Natural killer cell (primary cell): ENCODE results near the gene LRRC37A3. TPM values are rescaled to one million over a fixed set of nuclear protein-coding genes. Genes with fewer than 3 reads are reported as not detected.
A peak's percentile ranks its signal among the peaks of the same experiment; 100 is the strongest.
"Not testable (repeated sequence)": the region's sequence is repeated elsewhere in the genome, so short reads cannot be mapped to it uniquely, and the experiment has no call there.

Experiments
- ATAC-seq, 3 donors: fragments of 150-1000 bp in 2 of 3; fragments of 200-7000 bp in 1 of 3; cut with Tn5 transposase; 1 replicate in 1 of 3; 2 replicates in 2 of 3; pipeline ENCODE4 v1.10.0; 2021; ENCODE audit warnings: mild to moderate bottlenecking in 2 of 3, moderate library complexity in 2 of 3
- DNase-seq, 2 donors: peaks; one replicate each; pipeline versions ENCODE4 v3.0.0 to v3.0.0-alpha.2; 2013 to 2021; ENCODE audit warnings: mixed read lengths in 1 of 2
- H3K27ac ChIP-seq: one replicate; pipeline ENCODE4 v1.5.1; 2013; ENCODE audit warnings: mild to moderate bottlenecking, low read length
- H3K27me3 ChIP-seq: one replicate; pipeline ENCODE4 v1.6.1; 2013; ENCODE audit warnings: low read length; ENCODE audit not compliant: control insufficient read depth, insufficient read depth
- H3K36me3 ChIP-seq: one replicate; pipeline ENCODE4 v1.6.1; 2013; ENCODE audit warnings: low read length; ENCODE audit not compliant: control insufficient read depth, insufficient read depth
- H3K4me1 ChIP-seq: one replicate; pipeline ENCODE4 v1.6.1; 2013; ENCODE audit warnings: low read length; ENCODE audit not compliant: control insufficient read depth, insufficient read depth
- H3K4me3 ChIP-seq: one replicate; pipeline ENCODE4 v1.5.1; 2013; ENCODE audit warnings: low read length
- H3K9me3 ChIP-seq: one replicate; pipeline ENCODE4 v1.6.1; 2013; ENCODE audit warnings: low read length; ENCODE audit not compliant: control insufficient read depth, insufficient read depth
- H3K27ac Mint-ChIP-seq, 2 donors: one replicate each; pipeline ENCODE4 v1.8.0; 2022; ENCODE audit warnings: mild to moderate bottlenecking in 2 of 2, mixed read lengths in 2 of 2, moderate library complexity in 1 of 2
- H3K27me3 Mint-ChIP-seq, 2 donors: one replicate each; pipeline ENCODE4 v1.8.0; 2022; ENCODE audit warnings: low read depth in 2 of 2, mixed read lengths in 2 of 2
- H3K36me3 Mint-ChIP-seq: one replicate; pipeline ENCODE4 v1.8.0; 2022; ENCODE audit warnings: mixed read lengths
- H3K4me1 Mint-ChIP-seq, 2 donors: one replicate each; pipeline ENCODE4 v1.8.0; 2022; ENCODE audit warnings: mixed read lengths in 2 of 2
- H3K4me3 Mint-ChIP-seq: one replicate; pipeline ENCODE4 v1.8.0; 2022; ENCODE audit warnings: mild to moderate bottlenecking, moderate library complexity, mixed read lengths
- H3K9me3 Mint-ChIP-seq, 2 donors: one replicate each; pipeline ENCODE4 v1.8.0; 2022; ENCODE audit warnings: mixed read lengths in 2 of 2
- WGBS: methylation state at CpG from one replicate; pipeline ENCODE4 v1.1.7; 2013; ENCODE audit warnings: missing lambda C conversion rate; ENCODE audit not compliant: insufficient coverage; 5-methylcytosine and 5-hydroxymethylcytosine counted together
- intact Hi-C: fragments of 100-400 bp; cut with micrococcal nuclease; formaldehyde crosslinking; loops from one replicate; pipeline ENCODE4 v1.14.2; 2022
- total RNA-seq, 4 donors: library from RNA; stranded (reverse); fragments of 120-200 nt in 1 of 4; gene quantifications; one replicate each; pipeline versions ENCODE4 v1.2.3 to v1.2.4, GENCODE V29; 2013 to 2022
- TF ChIP-seq, protein P1 (sequence below): fragments of 200-600 bp; IDR thresholded peaks from one replicate; pipeline ENCODE4 v1.8.0; 2022; ENCODE audit warnings: antibody characterized with exemption

The LRRC37A3 gene
- total RNA-seq, 3 donors from 2014 or later (not counting 1 experiment from before 2014, with no cell fraction given), result 7.8 to 22.7 (median 10.5) TPM

GRCh38 chr17:64920419-64921172 is 1.3 kb upstream of the LRRC37A3 start:
- peak overlapping the region; percentile 85 to 90 for H3K27ac Mint-ChIP-seq
- no peaks in the 10 kb centered on the region for H3K4me1 Mint-ChIP-seq
- no peaks in the 10 kb centered on the region for H3K27me3 ChIP-seq
- 96% methylated on average over 12 of the region's 12 CpGs for WGBS
- no peaks in the 10 kb centered on the region for H3K36me3 Mint-ChIP-seq
- H3K4me3 Mint-ChIP-seq, result peak overlapping the region; percentile 88
- no peaks in the 10 kb centered on the region for H3K9me3 Mint-ChIP-seq
- H3K4me1 ChIP-seq, result peaks cover 9% of the 10 kb centered on the region
- H3K27ac ChIP-seq, result no peak overlapping the region
- no peak overlapping the region for H3K4me3 ChIP-seq
- DNase-seq, result no peak
- TF ChIP-seq, protein P1, sequence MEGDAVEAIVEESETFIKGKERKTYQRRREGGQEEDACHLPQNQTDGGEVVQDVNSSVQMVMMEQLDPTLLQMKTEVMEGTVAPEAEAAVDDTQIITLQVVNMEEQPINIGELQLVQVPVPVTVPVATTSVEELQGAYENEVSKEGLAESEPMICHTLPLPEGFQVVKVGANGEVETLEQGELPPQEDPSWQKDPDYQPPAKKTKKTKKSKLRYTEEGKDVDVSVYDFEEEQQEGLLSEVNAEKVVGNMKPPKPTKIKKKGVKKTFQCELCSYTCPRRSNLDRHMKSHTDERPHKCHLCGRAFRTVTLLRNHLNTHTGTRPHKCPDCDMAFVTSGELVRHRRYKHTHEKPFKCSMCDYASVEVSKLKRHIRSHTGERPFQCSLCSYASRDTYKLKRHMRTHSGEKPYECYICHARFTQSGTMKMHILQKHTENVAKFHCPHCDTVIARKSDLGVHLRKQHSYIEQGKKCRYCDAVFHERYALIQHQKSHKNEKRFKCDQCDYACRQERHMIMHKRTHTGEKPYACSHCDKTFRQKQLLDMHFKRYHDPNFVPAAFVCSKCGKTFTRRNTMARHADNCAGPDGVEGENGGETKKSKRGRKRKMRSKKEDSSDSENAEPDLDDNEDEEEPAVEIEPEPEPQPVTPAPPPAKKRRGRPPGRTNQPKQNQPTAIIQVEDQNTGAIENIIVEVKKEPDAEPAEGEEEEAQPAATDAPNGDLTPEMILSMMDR, result no peak
- ATAC-seq, result no peak
- no peaks in the 10 kb centered on the region for H3K9me3 ChIP-seq
- H3K36me3 ChIP-seq, result no peaks in the 10 kb centered on the region
- no peaks in the 10 kb centered on the region for H3K27me3 Mint-ChIP-seq
- intact Hi-C loops, result loop anchor here (5.0 kb wide), 1 partner anchor 42 kb away; no protein-coding TSS in a partner anchor

DNA sequence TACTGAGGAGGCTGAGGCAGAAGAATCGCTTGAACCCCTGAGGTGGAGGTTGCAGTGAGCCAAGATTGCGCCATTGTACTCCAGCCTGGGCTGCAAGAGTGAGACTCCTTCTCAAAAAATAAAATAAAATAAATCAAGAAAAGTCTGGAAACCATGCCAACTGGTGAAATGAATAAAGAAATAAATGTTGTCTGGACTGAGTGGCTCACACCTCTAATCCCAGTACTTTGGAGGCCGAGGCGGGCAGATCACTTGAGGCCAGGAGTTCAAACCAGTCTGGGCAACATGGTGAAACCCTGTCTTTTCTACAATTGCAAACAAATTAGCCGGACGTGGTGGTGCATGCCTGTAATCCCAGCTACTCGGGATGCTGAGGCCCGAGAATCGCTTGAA is 744 bp upstream of the LRRC37A3 start:
- intact Hi-C loops, result loop anchor here (5.0 kb wide), 1 partner anchor 42 kb away; no protein-coding TSS in a partner anchor
- Histone ChIP-seq H3K4me1 (peaks cover 9% of the 10 kb centered on the region), H3K36me3 (no peaks in the 10 kb centered on the region), H3K27me3 (no peaks in the 10 kb centered on the region), H3K9me3 (no peaks in the 10 kb centered on the region), H3K4me3 (peak overlapping the region; percentile 76), H3K27ac (peak overlapping the region; percentile 86)
- H3K9me3 Mint-ChIP-seq, result no peaks in the 10 kb centered on the region
- no peaks in the 10 kb centered on the region for H3K36me3 Mint-ChIP-seq
- TF ChIP-seq, protein P1, result no peak
- ATAC-seq (no peak), DNase-seq (no peak)
- 87% methylated on average over 9 of the region's 9 CpGs for WGBS
- no peaks in the 10 kb centered on the region for H3K27me3 Mint-ChIP-seq
- peak overlapping the region; percentile 85 to 90 for H3K27ac Mint-ChIP-seq
- H3K4me3 Mint-ChIP-seq, result peak overlapping the region; percentile 88
- no peaks in the 10 kb centered on the region for H3K4me1 Mint-ChIP-seq

DNA sequence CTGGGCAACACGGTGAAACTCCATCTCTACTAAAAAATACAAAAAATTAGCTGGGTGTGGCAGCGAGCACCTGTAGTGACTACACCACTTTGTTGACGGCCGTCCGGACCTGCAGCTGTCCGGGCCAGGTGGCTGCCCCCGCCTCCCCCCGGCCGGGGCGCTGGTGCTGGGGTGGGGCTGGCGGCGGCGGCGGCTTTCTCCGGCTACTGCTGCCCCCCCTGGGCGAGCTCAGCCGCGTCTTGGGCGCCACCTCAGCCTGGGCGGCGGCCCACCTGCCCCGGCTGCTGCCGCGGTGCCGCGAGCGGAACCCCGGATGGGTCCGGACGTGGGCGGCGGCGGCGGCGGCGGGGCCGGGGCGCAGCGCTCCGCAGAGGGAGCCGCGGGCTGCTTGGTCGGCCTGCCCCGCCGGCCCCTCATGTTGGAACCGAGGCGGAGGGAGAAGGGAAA is 413 bp downstream of the LRRC37A3 start:
- H3K27me3 Mint-ChIP-seq, H3K9me3 Mint-ChIP-seq, H3K4me1 ChIP-seq, H3K36me3 Mint-ChIP-seq, H3K9me3 ChIP-seq, H3K27me3 ChIP-seq, H3K36me3 ChIP-seq, H3K4me1 Mint-ChIP-seq: not testable (repeated sequence)
- under 1% methylated on average over 45 of the region's 47 CpGs for WGBS
- intact Hi-C loops, result loop anchor here (1.0 to 2.0 kb wide), 2 partner anchors 182 to 218 kb away; partner anchors contain the start of gene RGS9
- peak overlapping the region; percentile 88 for H3K4me3 Mint-ChIP-seq
- peak overlapping the region; percentile 85 to 90 for H3K27ac Mint-ChIP-seq
- peak overlapping the region; percentile 86 for H3K27ac ChIP-seq
- peak; percentile 54 to 73 (median 57) for ATAC-seq
- DNase-seq, result peak; percentile 51 to 55
- peak overlapping the region; percentile 76 for H3K4me3 ChIP-seq

GRCh38 chr17:64917540-64917939 is 1.7 kb downstream of the LRRC37A3 start:
- H3K9me3 ChIP-seq, H3K27ac ChIP-seq, H3K9me3 Mint-ChIP-seq, DNase-seq, H3K27me3 Mint-ChIP-seq, H3K4me3 ChIP-seq, H3K4me3 Mint-ChIP-seq, H3K36me3 ChIP-seq, H3K4me1 ChIP-seq, H3K4me1 Mint-ChIP-seq, ATAC-seq, H3K27ac Mint-ChIP-seq, H3K27me3 ChIP-seq, H3K36me3 Mint-ChIP-seq, intact Hi-C loops: not testable (repeated sequence)
- over 99% methylated on average over 10 of the region's 16 CpGs for WGBS

DNA sequence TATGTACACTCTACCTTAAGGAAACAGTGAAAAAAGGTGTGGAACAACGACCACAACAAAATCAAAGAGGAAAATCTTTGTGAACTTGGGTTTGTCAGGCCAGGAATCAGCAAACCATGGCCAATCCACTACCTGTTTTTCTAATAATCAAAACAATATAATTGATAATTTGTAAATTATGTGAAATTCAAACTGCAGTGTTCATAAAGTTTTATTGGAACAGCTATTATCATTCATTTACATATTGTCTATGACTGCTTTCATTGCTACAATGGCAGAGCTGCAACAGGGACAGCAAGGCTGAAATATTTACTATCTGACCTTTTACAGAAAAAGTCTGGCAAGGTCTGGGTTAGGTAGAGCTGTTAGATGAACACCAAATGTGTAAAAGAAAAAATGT is 4.0 kb downstream of the LRRC37A3 start:
- H3K27me3 ChIP-seq, H3K4me3 Mint-ChIP-seq, H3K4me1 Mint-ChIP-seq, H3K27ac Mint-ChIP-seq, H3K36me3 Mint-ChIP-seq, H3K36me3 ChIP-seq, ATAC-seq, H3K4me3 ChIP-seq, H3K27ac ChIP-seq, DNase-seq, H3K27me3 Mint-ChIP-seq, H3K9me3 ChIP-seq, intact Hi-C loops, H3K4me1 ChIP-seq, H3K9me3 Mint-ChIP-seq: not testable (repeated sequence)
- whole genome bisulfite sequencing, result no CpG with 5 or more reads among the region's 1 CpG

GRCh38 chr17:64910191-64910514 is 9.1 kb downstream of the LRRC37A3 start:
- DNase-seq, intact Hi-C loops, H3K27me3 Mint-ChIP-seq: not testable (repeated sequence)

More at GRCh38 chr17:64910191-64910514, 9.1 kb downstream of the LRRC37A3 start:
- H3K36me3 Mint-ChIP-seq, H3K9me3 Mint-ChIP-seq, H3K9me3 ChIP-seq, H3K27ac ChIP-seq, H3K27me3 ChIP-seq, ATAC-seq, H3K4me3 ChIP-seq, H3K4me1 ChIP-seq, H3K36me3 ChIP-seq, H3K4me1 Mint-ChIP-seq, H3K4me3 Mint-ChIP-seq, H3K27ac Mint-ChIP-seq: not testable (repeated sequence)
- WGBS, result no CpG with 5 or more reads among the region's 3 CpGs
